T1000 (cell line): ENCODE measurements around the gene ZSWIM4.
"Not testable (repeated sequence)": the region's sequence is repeated elsewhere in the genome, so short reads cannot be mapped to it uniquely, and the experiment has no call there.

Experiments used
- DNase-seq: peaks from one replicate; lab custom pipeline; 2025; ENCODE audit warnings: mixed read lengths; lab: John Stamatoyannopoulos, UW

The ZSWIM4 gene

DNA sequence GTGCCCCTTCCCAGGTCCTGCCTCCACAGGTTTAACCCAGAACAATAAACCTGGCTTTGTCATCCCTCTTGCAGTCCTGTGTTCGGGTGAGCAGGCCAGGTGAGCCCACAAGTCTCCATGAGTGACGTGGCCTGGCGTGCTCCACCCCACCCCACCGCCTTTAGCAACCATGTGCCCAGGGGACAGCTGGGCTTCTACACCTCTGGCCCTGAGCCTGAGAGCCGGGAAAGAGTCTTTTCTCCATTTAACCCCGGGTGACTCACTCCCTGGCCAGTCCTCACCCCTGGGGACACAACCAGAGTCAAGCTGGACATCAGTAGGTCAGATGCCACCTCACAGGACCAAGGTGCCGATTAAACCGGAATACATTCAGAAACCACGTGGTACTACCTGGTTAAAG, 16.8 kb upstream of the ZSWIM4 start:
- DNase-seq, result no peak

DNA sequence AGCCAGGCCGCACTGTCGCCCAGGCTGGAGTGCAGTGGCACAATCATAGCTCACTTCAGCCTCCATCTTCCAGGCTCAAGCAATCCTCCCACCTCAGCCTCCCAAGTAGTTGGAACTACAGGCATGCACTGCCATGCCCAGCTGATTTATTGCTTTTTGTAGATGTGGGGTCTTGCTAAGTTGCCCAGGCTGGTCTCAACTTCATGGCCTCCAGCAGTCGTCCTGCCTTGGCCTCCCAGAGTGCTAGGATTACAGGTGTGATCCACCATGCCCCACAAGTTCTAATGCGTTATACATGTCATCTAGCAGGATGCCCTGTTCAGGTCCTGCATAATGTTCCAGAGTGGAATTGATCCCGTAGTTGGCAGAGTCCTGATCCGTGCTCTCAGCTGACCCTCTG, 16.4 kb upstream of the ZSWIM4 start:
- DNase-seq, result no peak

DNA sequence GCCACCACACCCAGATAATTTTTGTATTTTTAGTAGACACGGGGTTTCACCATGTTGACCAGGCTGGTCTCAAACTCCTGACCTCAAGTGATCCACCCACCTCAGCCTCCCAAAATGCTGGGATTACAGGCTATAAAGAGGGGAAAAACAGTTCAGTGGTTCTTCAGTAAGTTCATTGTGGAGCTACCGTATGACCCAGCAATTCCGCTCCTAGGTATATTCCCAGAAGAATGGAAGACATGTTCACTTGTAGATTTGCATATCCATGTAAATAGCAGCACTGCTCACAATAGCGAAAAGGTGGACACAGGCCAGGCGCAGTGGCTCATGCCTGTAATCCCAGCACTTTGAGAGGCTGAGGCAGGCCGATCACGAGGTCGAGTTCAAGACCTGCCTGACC, 15.4 kb upstream of the ZSWIM4 start:
- DNase-seq, result not testable (repeated sequence)

DNA sequence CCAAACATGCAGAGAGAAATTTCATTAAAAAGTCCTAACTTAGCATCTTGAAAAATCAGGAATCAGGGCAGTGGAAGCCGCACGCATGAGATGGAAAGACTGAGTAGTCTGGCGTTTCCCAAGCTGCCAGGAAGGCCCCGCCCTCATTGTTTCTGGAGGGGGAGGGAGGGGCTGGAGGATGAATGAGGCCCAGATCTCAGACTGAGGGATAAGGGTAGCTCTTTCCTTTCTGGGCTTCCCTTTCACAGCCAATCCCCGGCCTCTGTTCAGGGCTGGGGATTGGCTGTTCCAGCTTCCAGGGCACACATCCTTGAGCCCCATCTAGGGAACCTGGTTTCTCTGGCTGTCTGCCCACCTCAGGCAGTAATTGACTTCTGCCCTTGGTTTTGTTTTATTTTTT, 13.7 kb upstream of the ZSWIM4 start:
- DNase-seq, result peak; percentile 41

DNA sequence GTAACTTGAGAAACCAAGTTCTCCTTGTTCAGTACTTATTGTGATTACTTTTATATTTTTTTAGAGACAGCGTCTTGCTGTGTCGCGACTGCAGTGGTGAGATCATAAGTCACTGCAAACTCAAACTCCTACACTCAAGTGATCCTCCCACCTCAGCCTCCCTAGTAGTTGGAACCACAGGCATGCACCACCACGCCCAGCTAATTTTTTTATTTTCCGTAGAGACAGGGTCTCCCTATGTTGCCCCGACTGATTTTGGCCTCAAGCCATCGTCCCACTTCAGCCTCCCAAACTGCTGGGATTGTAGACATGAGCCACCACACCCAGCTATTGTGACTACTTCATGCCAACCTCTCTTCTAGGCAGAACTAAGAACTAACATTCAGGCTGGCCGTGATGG, 12.7 kb upstream of the ZSWIM4 start:
- no peak for DNase-seq

DNA sequence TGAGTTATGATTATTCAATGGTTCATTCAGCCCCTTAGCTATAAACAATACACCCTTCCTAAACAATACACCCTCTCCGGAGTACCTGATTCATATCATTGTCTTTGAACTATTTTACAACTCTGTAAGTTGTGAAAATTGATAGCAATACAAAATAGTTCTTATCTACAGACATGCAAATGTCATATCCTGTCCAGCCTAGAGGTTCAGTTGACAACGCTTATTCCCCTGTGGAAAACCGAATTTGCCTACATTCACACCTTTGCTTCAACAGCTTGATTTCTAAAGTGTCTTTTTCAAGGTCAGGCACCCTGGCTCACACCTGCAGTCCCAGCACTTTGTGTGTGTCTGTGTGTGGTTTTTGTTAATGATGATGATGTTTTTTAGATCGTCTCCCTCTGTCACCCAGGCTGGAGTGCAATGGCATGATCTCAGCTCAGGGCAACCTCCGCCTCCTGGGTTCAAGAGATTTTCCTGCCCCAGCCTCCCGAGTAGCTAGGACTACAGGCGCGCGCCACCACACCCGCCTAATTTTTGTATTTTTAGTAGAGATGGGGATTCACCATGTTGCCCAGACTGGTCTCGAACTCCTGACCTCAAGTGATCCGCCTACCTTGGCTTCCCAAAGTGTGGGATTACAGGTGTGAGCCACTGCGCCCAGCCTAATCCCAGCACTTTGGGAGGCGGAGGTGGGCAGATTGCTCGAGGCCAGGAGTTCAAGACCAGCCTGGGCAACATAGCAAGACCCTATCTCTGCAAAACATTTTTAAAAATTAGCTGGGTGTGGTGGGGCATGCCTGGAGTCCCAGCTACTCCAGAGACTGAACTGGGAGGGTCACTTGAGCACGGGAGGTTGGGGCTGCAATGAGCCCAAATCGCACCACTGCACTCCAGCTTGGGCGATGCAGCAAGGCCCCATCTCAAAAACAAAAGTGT, 11.4 kb upstream of the ZSWIM4 start:
- DNase-seq, result no peak

DNA sequence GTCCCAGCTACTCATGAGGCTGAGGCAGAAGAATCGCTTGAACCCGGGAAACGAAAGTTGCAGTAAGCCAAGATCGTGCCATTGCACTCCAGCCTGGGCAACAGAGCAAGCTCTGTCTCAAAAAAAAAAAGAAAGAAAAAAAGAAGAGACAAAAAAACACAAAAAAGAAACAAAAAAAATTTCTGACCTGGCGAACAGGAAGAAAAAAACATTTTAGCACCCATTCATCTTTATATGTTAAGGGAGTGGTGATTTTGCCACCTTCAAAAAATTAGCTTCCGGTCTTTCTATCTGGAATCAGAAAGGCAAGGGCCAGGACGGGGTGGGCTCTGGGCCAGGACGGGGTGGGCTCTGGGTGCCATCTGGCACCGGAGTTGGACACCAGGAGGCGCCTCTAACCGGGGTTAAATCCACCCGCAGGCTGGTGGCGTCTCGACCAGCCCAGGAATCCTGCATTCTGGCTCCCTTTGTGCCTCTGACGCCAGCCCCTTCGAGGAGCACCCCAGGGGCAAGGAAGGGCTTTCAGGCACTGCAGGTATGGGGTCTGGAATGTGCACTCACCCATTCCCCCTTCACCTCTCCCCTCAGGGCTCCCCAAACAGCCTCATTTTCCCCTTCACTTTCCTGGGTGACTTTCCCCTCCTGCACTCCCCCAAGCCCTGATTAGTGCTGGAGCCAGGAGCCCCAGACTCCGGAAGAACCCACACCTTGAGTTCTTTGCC, 10.4 kb upstream of the ZSWIM4 start:
- no peak for DNase-seq

DNA sequence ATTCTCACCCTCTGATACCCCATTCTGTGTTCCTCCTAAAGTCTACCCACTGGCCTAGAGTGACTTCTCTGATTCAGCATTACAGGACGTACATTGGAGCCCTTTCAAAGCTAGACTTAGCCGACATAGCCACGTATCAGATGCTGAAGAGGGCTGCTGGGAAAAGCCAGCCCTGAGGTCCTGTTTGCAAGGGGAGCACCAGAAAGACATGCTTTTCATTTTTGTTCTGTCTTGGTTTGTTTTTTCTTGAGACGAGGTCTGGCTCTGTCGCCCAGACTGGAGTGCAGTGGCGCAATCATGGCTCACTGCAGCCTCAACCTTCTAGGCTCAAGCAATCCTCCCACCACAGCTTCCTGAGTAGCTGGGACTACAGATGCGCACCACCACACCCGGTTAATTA, 6.3 kb upstream of the ZSWIM4 start:
- no peak for DNase-seq

DNA sequence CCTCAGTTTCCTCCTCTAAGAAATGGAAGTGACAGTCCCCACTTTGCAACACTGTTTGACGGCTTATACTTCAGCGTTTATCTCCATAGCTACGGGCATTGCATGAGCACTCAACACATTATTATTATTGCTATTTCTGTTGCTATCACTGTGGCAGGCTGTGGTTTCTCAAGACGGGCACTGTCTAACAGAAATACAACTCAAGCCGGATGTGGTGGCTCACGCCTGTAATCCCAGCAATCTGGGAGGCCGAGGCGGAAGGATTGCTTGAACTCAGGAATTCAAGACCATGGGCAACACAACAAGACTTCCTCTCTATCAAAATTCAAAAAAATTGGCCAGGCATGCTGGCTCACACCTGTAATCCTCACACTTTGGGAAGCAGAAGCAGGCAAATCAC, 4.9 kb upstream of the ZSWIM4 start:
- DNase-seq, result no peak

DNA sequence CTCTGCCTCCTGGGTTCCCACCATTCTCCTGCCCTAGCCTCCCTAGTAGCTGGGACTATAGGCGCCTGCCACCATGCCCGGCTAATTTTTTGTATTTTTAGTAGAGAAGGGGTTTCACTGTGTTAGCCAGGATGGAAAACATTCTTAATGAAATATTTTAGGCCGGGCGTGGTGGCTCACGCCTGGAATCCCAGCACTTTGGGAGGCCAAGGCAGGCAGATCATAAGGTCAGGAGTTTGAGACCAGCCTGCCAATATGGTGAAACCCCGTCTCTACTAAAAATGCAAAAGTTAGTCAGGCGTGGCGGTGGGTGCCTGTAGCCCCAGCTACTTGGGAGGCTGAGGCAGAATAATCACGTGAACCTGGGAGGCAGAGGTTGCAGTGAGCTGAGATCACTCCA, 1.9 kb upstream of the ZSWIM4 start:
- DNase-seq, result not testable (repeated sequence)

DNA sequence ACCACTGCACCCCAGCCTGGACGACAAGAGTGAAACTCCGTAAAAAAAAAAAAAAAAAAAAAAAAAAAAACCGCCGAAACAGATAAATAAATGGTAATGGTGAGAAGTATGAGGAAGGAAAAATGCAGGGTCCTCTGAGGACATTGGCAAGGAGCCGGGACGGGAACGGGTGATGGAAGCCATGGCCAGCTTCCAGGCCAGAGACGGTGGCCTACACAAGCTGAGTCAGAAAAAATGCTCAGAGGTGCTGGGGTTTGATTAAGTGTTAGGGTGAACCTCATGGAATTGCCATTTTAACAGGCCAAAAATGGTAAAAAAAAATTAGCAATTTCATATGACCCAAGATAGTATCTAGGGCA, 866 bp upstream of the ZSWIM4 start:
- no peak for DNase-seq

DNA sequence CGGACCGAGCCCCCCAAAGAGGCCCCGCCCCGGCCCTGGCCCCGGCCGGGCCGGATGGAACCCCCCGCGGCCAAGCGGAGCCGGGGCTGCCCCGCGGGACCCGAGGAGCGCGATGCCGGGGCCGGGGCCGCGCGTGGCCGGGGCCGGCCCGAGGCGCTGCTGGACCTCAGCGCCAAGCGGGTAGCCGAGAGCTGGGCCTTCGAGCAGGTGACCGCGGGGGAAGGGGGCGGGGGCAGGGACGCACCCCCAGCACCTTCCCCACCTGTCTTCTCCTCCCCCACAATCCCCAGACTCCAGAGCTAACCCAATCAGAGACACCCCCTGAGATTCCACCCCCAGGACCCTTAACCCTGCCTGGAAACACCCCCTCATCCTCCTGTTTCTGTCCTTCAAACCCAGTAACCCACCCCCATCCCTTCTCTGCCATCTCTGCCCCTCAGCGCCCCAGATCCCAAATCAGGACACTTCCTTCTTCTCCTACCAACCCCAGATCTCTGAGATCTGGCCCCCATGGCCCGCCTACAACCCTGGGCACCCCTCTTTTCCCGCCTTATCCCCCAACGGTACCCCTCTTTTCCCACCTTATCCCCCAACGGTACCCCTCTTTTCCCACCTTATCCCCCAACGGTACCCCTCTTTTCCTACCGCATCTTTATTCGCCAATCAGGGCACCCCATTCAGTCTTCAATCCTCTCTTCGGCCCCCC, 505 bp downstream of the ZSWIM4 start:
- DNase-seq, result no peak

DNA sequence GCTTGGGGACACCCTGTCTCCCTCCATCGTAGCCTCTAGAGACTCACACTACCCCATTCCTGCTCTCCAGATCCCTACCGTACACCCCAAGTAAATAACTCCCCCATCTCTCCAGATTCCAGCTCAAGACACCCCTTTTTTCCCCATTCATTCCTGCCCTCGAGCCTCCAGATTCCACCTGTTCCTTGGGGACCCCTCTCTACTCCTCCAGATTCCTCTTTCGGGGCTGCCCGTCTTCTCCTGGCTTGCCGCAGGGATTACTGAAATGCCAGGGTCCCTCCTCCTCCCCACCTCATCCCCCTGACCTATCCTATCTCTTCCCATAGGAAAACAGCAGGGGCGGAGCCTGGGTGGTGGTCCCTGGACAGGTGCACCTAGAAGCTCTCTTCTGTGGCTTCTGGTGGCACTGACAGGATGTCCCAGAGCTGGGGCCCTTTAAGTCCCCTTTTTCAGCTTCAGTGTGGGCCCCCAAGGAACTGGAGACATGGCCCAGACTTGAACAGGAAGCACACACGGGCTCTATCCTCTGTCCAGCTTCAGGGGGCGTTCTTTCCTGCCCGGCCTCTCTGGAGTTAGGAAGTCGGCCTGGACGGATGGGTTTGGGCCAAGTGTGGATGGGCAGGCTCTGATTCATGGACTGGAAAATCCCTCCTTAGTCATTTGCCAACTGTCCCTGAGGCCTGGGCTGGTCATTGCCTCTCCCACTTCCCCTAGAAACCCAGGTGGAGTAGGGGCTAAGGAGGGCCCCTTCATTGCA, 1.2 kb downstream of the ZSWIM4 start:
- peak; percentile 77 for DNase-seq

DNA sequence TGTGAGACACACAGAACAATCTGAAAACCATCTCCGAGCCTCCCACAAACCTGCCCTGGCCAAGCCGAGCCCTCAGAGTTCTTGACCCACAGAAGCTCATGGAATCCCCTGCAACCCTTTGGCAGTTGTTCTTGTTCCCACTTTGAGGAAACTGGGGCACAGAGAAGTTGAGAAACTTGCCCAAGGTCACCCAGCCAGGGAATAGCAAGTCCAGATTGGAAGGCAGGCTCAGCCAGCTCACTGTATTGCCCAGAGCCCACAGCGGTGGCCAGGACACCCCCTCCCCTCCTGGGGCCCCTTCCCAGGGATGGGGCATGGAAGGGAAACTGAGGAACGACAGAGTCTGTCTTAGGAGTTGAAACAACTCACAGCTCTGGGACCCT, 1.8 kb downstream of the ZSWIM4 start:
- DNase-seq, result no peak

DNA sequence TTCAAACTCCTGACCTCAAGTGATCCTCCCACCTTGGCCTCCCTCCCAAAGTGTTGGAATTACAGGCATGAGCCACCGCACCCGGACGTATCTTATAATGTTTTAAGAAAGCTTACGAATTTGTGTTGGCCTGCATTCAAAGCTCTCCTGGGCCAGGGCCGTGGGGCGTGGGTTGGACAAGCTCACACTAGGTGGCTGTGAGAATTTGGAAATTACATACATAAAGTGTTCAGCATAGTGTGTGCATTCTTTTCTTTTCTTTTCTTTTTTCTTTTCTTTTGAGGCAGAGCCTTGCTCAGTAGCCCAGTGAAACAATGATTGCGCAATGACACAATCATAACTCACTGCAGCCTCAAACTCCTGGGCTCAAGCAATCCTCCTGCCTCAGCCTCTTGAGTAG, 2.6 kb downstream of the ZSWIM4 start:
- DNase-seq, result peak; percentile 18

DNA sequence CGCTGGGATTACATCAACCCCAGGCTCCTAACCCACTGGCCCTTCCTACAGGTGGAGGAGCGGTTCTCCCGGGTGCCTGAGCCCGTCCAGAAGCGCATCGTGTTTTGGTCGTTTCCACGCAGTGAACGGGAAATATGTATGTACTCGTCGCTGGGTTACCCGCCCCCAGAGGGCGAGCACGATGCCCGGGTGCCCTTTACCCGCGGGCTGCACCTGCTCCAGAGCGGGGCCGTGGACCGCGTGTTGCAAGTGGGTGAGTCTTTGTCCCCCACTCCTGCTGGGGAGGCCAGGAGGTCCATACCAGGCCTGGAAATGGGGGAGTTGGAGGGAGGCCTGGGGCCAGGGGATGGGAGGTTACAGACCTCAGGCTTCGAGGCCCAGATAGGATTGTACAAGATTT, 4.4 kb downstream of the ZSWIM4 start:
- DNase-seq, result no peak

DNA sequence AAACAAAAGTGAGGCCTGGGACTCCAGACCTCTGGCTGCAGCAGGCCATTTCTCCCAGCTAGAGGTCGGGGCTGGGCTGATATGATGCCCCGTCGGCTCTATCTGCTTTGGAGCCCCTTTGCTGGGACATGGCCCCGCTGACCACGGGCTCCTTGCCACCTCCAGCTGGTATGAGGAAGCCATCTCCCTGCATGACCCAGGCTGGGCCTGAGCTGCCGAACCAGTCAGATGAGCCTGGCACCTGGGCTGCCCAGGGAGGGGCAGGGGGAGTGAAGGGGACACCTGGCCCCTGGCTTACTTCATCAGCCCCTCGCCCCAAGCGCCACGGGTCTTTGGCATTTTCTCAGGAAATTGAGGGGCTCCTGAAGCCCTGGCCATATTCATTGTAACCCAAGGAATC, 7.8 kb downstream of the ZSWIM4 start:
- no peak for DNase-seq

DNA sequence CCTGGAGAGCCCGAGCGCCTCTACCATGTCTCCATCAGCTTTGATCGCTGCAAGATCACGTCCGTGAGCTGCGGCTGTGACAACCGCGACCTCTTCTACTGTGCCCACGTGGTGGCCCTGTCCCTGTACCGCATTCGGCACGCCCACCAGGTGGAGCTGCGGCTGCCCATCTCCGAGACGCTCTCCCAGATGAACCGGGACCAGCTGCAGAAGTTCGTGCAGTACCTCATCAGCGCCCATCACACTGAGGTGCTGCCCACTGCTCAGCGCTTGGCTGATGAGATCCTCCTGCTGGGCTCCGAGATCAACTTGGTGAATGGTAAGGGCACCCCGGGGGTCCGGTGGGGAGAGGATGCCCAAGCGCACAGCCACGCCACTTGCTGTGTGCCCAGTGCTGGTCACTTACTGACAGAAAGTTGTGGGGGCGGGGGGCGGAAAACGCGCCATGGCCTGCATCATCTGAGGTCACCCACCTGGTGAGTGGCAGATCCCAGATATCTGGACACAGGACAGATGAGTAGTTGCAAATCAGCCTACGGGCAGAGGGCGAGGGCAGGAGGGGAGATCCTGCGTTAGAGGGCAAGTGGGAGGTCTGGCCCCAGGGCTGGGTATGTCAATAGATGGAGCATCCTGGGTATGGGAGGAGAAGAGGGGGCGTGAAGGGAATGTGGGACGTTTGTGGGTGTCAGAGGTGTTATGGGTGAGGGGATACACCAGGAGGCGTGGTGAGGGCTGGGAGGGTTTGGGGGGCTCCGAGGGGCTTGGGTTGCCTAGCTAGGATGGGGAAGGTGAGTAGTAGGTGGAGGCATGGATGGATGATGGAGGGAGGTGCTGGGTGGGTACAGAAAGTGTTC, 9.8 kb downstream of the ZSWIM4 start:
- DNase-seq, result no peak

DNA sequence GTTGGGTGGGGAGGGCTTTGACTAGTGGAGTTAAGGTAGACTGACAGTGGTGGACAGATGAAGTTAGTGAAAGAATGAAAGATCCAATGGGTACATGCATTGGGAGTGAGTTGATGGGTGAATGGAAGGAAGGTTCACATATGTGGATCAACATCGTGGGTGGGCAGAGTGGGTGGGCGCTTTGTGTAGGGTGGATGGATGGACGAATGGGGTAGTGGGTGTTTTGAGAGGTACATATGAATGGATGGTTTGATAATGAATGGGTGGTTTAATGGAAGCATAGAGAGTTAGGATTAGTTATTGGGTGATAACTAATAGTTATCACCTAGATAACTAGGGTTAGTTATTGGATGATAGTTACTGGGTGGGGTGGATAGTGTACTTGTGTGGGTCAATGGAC, 11.5 kb downstream of the ZSWIM4 start:
- no peak for DNase-seq

DNA sequence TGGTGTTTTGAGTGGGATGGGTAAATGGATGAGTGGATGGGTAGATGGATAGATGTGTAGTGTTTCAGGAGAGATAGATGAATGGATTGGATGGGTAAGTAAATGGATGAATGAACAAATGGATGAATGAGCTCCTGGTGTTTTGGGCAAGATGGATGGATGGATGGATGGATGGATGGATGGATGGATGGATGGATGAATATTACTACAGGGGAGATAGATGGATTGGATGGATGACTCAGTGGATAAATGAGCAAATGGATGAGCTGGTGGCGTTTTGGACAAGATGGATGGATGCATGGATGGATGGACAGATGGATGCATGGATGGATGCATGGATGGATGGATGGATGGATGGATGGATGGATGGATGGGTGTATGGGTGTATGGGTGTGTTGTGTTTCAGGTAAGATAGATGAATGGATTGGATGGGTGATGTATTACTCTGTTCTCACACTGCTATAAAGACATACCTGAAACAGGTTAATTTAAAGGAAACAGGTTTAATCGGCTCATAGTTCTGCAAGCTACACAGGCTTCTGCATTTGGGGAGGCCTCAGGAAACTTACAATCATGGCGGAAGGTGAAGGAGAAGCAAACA, 12.3 kb downstream of the ZSWIM4 start:
- DNase-seq, result no peak

DNA sequence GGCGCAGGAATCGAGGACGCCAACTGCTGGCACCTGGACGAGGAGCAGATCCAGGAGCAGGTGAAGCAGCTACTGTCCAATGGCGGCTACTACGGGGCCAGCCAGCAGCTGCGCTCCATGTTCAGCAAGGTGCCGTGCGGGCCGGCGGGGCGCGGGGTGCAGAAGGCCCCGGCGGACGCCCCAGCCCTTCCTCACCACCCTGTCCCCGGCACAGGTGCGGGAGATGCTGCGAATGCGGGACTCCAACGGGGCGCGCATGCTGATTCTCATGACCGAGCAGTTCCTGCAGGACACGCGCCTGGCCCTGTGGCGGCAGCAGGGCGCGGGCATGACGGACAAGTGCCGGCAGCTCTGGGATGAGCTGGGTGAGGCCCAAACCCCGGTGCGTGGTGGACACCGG, 13.6 kb downstream of the ZSWIM4 start:
- DNase-seq, result no peak
